ENCODE data around the gene ERCC4.

Gene ERCC4

GRCh38 chr16:13892301-13892700 lies 27.7 kb upstream of the ERCC4 start:
- Histone ChIP-seq H3K36me3 (ENCODE audit: insufficient read depth, insufficient read length, low read length) (no peaks in the 10 kb centered on the region), H3K9me3 (ENCODE audit: insufficient read depth, low read length) (peaks cover 24% of the 10 kb centered on the region), H3K4me1 (ENCODE audit: insufficient read depth, insufficient read length) (no peaks in the 10 kb centered on the region), H3K27me3 (ENCODE audit: insufficient read depth, insufficient read length) (no peaks in the 10 kb centered on the region), H3K9ac (ENCODE audit: insufficient read length, low read depth) (no peak overlapping the region), H3K4me3 (ENCODE audit: insufficient read length, low read depth) (no peak overlapping the region)
- TF ChIP-seq ZNF274 (IDR thresholded peaks at IDR 0.05; ENCODE audit: low read depth, low read length) (no peak), YY1 (IDR thresholded peaks at IDR 0.05; ENCODE audit: insufficient read depth, insufficient read length) (no peak), SUZ12 (IDR thresholded peaks at IDR 0.05; ENCODE audit: extremely low read depth, insufficient read depth, insufficient read length) (no peak)
- DNase-seq (ENCODE audit: low read depth, low spot score): no peak

GRCh38 chr16:13895516-13895915 lies 24.4 kb upstream of the ERCC4 start:
- DNase-seq (ENCODE audit: low read depth, low spot score): no peak
- TF ChIP-seq SUZ12 (IDR thresholded peaks at IDR 0.05; ENCODE audit: extremely low read depth, insufficient read depth, insufficient read length) (no peak), YY1 (IDR thresholded peaks at IDR 0.05; ENCODE audit: insufficient read depth, insufficient read length) (no peak), ZNF274 (IDR thresholded peaks at IDR 0.05; ENCODE audit: low read depth, low read length) (no peak)
- H3K9ac ChIP-seq (ENCODE audit: insufficient read length, low read depth): no peak overlapping the region
- H3K9me3 ChIP-seq (ENCODE audit: insufficient read depth, low read length): peaks cover 10% of the 10 kb centered on the region; the same call in 1 of the 2 replicates
- H3K4me1 ChIP-seq (ENCODE audit: insufficient read depth, insufficient read length): no peaks in the 10 kb centered on the region
- H3K27me3 ChIP-seq (ENCODE audit: insufficient read depth, insufficient read length): no peaks in the 10 kb centered on the region
- H3K4me3 ChIP-seq (ENCODE audit: insufficient read length, low read depth): no peak overlapping the region
- H3K36me3 ChIP-seq (ENCODE audit: insufficient read depth, insufficient read length, low read length): no peaks in the 10 kb centered on the region

- no peak overlapping the region for H3K4me3 ChIP-seq (ENCODE audit: insufficient read length, low read depth)
- DNase-seq (ENCODE audit: low read depth, low spot score): no peak
- no peaks in the 10 kb centered on the region for H3K4me1 ChIP-seq (ENCODE audit: insufficient read depth, insufficient read length)
- H3K27me3 ChIP-seq (ENCODE audit: insufficient read depth, insufficient read length): no peaks in the 10 kb centered on the region
- no peaks in the 10 kb centered on the region for H3K36me3 ChIP-seq (ENCODE audit: insufficient read depth, insufficient read length, low read length)
- TF ChIP-seq ZNF274 (IDR thresholded peaks at IDR 0.05; ENCODE audit: low read depth, low read length): no peak
- no peak for TF ChIP-seq SUZ12 (IDR thresholded peaks at IDR 0.05; ENCODE audit: extremely low read depth, insufficient read depth, insufficient read length)
- no peak for TF ChIP-seq YY1 (IDR thresholded peaks at IDR 0.05; ENCODE audit: insufficient read depth, insufficient read length)
- H3K9me3 ChIP-seq (ENCODE audit: insufficient read depth, low read length): peaks cover 10% of the 10 kb centered on the region; the same call in 1 of the 2 replicates
- H3K9ac ChIP-seq (ENCODE audit: insufficient read length, low read depth): no peak overlapping the region
Measured at GRCh38 chr16:13896543-13897182, 23.3 kb upstream of the ERCC4 start.

DNA sequence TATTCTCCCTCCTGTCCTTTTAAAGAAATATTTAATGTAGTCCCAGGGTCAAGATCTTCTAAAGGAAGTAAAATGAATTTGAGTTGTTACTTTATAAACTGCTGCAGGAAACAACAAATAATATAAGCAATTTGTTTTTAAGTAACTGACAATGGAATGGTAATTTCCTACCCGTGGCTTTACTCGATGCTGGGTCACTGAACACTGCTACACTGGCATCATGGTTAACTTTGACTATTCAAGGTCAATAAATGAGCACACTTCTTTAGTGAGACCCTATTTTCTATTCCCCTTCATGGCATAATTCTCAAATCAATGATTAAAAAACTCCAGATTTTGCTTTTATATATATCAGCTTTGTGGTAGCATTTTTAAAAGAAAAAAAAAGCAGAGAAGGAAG lies 22.1 kb upstream of the ERCC4 start:
- no peak for DNase-seq (ENCODE audit: low read depth, low spot score)
- H3K36me3 ChIP-seq (ENCODE audit: insufficient read depth, insufficient read length, low read length): no peaks in the 10 kb centered on the region
- no peak for TF ChIP-seq ZNF274 (IDR thresholded peaks at IDR 0.05; ENCODE audit: low read depth, low read length)
- no peak for TF ChIP-seq YY1 (IDR thresholded peaks at IDR 0.05; ENCODE audit: insufficient read depth, insufficient read length)
- no peak for TF ChIP-seq SUZ12 (IDR thresholded peaks at IDR 0.05; ENCODE audit: extremely low read depth, insufficient read depth, insufficient read length)
- H3K4me3 ChIP-seq (ENCODE audit: insufficient read length, low read depth): no peak overlapping the region
- no peaks in the 10 kb centered on the region for H3K27me3 ChIP-seq (ENCODE audit: insufficient read depth, insufficient read length)
- no peaks in the 10 kb centered on the region for H3K4me1 ChIP-seq (ENCODE audit: insufficient read depth, insufficient read length)
- peaks cover 10% of the 10 kb centered on the region; the same call in 1 of the 2 replicates for H3K9me3 ChIP-seq (ENCODE audit: insufficient read depth, low read length)
- no peak overlapping the region for H3K9ac ChIP-seq (ENCODE audit: insufficient read length, low read depth)

DNA sequence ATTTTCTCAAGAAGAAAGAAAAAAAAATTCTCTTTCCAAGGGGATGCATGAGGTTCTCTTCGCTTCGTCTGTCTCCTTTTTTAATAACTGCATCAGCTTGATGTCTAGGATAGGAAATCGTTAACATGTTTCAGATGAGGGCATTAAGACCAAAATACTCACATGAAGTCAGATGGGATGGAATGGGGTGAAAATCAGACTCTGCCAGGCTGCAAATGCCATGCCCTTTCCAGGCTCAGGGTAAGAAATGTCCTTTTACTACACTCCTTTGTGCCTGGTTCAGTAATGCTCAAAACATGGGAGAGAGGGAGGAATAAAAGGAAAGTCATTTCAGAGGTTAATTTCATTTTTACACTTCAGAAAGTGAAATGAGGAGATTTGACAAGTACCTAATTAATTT lies 21.7 kb upstream of the ERCC4 start:
- Histone ChIP-seq H3K4me3 (ENCODE audit: insufficient read length, low read depth) (no peak overlapping the region), H3K4me1 (ENCODE audit: insufficient read depth, insufficient read length) (no peaks in the 10 kb centered on the region), H3K36me3 (ENCODE audit: insufficient read depth, insufficient read length, low read length) (no peaks in the 10 kb centered on the region), H3K9me3 (ENCODE audit: insufficient read depth, low read length) (peaks cover 10% of the 10 kb centered on the region; the same call in 1 of the 2 replicates), H3K9ac (ENCODE audit: insufficient read length, low read depth) (no peak overlapping the region), H3K27me3 (ENCODE audit: insufficient read depth, insufficient read length) (no peaks in the 10 kb centered on the region)
- TF ChIP-seq YY1 (IDR thresholded peaks at IDR 0.05; ENCODE audit: insufficient read depth, insufficient read length) (no peak), ZNF274 (IDR thresholded peaks at IDR 0.05; ENCODE audit: low read depth, low read length) (no peak), SUZ12 (IDR thresholded peaks at IDR 0.05; ENCODE audit: extremely low read depth, insufficient read depth, insufficient read length) (no peak)
- DNase-seq (ENCODE audit: low read depth, low spot score): no peak

- H3K27me3 ChIP-seq (ENCODE audit: insufficient read depth, insufficient read length): no peaks in the 10 kb centered on the region
- H3K4me1 ChIP-seq (ENCODE audit: insufficient read depth, insufficient read length): no peaks in the 10 kb centered on the region
- TF ChIP-seq YY1 (IDR thresholded peaks at IDR 0.05; ENCODE audit: insufficient read depth, insufficient read length) (no peak), ZNF274 (IDR thresholded peaks at IDR 0.05; ENCODE audit: low read depth, low read length) (no peak), SUZ12 (IDR thresholded peaks at IDR 0.05; ENCODE audit: extremely low read depth, insufficient read depth, insufficient read length) (no peak)
- no peak overlapping the region for H3K9ac ChIP-seq (ENCODE audit: insufficient read length, low read depth)
- peaks cover 8% of the 10 kb centered on the region; the same call in 1 of the 2 replicates for H3K9me3 ChIP-seq (ENCODE audit: insufficient read depth, low read length)
- H3K36me3 ChIP-seq (ENCODE audit: insufficient read depth, insufficient read length, low read length): no peaks in the 10 kb centered on the region
- H3K4me3 ChIP-seq (ENCODE audit: insufficient read length, low read depth): no peak overlapping the region
- DNase-seq (ENCODE audit: low read depth, low spot score): no peak
Measured at GRCh38 chr16:13902052-13902451, 17.9 kb upstream of the ERCC4 start.

DNA sequence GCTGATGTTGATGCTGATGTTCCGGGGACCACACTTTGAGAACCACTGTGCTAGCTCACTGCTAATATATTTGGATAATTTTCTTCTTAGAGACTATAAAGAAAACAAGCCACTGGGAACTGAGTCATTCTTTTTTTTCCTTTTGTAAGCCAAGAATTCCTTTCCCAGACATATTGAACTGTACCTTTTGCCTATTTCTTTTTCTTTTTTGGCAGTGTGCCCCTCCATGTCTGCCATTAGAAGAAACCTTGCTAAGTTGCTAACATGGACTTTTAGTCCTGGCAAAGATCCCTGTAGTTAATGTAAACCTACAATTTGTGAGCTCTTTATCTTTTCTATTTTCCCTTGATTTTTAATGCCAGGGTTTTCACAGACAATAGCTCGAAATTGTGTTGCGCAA lies 17.3 kb upstream of the ERCC4 start:
- no peaks in the 10 kb centered on the region for H3K4me1 ChIP-seq (ENCODE audit: insufficient read depth, insufficient read length)
- TF ChIP-seq SUZ12 (IDR thresholded peaks at IDR 0.05; ENCODE audit: extremely low read depth, insufficient read depth, insufficient read length) (no peak), YY1 (IDR thresholded peaks at IDR 0.05; ENCODE audit: insufficient read depth, insufficient read length) (no peak), ZNF274 (IDR thresholded peaks at IDR 0.05; ENCODE audit: low read depth, low read length) (no peak)

More for the DNA sequence above, 17.3 kb upstream of the ERCC4 start:
- peaks cover 7% of the 10 kb centered on the region; the same call in 1 of the 2 replicates for H3K9me3 ChIP-seq (ENCODE audit: insufficient read depth, low read length)
- DNase-seq (ENCODE audit: low read depth, low spot score): no peak
- no peak overlapping the region for H3K4me3 ChIP-seq (ENCODE audit: insufficient read length, low read depth)
- no peaks in the 10 kb centered on the region for H3K27me3 ChIP-seq (ENCODE audit: insufficient read depth, insufficient read length)
- no peak overlapping the region for H3K9ac ChIP-seq (ENCODE audit: insufficient read length, low read depth)
- no peaks in the 10 kb centered on the region for H3K36me3 ChIP-seq (ENCODE audit: insufficient read depth, insufficient read length, low read length)

Data from NT2/D1 (cell line).